GM18507 (cell line): ENCODE measurements around the gene AEBP2.

Experiments
- DNase-seq: peaks from one replicate; pipeline ENCODE4 v3.0.0; 2011; ENCODE audit warnings: low read depth; ENCODE audit not compliant: insufficient read length; ENCODE audit errors: extremely low spot score
- FAIRE-seq: peaks from 2 replicates; lab custom pipeline; 2011; peaks lifted over from hg19 to GRCh38; lab: Jason Lieb, UNC

Gene AEBP2

GRCh38 chr12:19544353-19544752 lies 105.1 kb downstream of the AEBP2 start:
- DNase-seq (no peak), FAIRE-seq (no peak)

- FAIRE-seq (no peak), DNase-seq (no peak)
Observed at GRCh38 chr12:19545301-19545700, 106.0 kb downstream of the AEBP2 start.

DNA sequence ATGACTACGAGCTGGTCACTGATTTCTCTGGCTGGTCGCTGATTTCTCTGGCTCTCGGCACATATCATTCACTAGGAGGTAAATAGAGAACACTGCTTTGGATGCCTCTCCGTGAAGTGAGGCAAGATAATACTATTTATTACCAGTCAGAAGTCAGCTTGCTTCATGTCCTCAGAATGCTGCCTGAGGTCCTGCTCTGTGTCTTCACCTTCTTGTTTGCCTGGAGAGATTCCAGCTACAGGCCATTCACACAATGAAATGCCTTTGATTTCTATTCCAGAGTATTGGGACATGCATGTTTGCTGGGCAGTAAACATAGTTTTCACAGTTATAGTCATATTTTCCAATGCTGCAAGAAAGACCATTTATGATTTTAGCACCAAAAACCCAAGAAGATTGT lies 106.7 kb downstream of the AEBP2 start:
- FAIRE-seq (no peak), DNase-seq (no peak)

DNA sequence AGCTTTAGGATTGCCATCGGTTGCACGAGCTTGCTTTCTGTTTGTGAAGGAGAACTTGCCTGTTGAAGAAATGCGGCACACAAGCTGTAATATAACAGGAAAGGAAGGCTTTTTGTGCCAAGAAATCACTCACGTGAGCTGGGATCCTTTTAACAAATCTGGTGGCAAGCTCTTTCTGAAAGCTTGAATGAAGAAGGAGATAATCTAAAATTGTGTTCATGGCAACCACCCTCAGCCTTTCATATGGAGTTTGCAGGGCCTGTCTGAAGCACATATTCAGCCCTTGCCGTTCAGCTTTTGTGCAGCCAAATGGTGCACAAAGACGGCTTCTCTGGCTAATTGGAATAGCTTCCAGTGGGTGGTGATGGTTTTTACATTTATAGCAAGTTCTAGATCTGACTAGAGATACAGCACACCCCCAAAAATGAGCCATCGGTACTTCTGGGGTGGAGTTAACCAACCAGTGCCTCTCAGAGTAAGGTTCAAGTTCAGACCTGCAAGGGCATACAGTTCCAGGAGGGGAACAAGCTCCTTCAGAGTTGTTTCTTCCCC lies 107.4 kb downstream of the AEBP2 start:
- DNase-seq, result no peak

DNA sequence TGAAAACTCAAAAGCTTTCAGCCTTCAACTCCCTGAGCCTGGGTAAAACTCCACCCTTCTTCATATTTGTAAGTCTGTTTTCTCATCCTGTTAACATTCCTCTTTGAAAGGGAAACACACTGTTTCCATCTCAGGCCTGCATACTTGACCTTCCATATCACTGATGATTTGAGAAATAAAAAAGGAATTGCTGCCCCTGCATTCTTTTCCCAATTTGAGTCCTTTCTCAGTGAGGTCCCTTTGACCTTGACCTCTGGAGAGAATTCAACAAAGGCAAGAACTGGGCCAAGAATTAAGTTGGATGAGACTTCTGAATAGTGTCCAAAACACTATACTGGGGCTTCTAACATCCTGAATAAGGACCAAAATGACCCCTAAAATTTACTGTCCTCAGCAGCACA lies 108.0 kb downstream of the AEBP2 start:
- FAIRE-seq, result no peak
- DNase-seq, result no peak

More for the DNA sequence above, 107.4 kb downstream of the AEBP2 start:
- FAIRE-seq, result no peak

- no peak for FAIRE-seq
- no peak for DNase-seq
Observed at GRCh38 chr12:19548834-19549233, 109.5 kb downstream of the AEBP2 start.

DNA sequence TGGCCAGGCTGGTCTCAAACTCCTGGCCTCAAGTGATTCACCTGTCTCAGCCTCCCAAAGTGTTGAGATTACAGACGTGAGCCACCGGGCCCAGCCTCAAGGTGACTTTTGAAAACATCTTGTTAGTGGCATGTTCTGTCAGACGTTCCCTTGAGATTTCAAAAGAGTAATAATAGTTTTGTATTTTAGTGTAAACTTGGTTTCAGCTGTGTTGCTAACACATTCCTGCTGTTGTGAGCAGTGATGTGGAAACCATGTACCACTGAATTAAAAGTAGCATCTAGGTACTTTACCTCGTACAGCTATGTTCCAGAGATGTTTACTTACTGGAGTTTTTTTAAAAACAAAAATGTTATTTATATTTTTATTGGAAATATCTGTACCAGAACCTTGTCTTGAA lies 111.3 kb downstream of the AEBP2 start:
- no peak for DNase-seq
- no peak for FAIRE-seq

GRCh38 chr12:19552441-19553097 lies 113.3 kb downstream of the AEBP2 start:
- DNase-seq (peak; percentile 5), FAIRE-seq (peak; percentile 72)

DNA sequence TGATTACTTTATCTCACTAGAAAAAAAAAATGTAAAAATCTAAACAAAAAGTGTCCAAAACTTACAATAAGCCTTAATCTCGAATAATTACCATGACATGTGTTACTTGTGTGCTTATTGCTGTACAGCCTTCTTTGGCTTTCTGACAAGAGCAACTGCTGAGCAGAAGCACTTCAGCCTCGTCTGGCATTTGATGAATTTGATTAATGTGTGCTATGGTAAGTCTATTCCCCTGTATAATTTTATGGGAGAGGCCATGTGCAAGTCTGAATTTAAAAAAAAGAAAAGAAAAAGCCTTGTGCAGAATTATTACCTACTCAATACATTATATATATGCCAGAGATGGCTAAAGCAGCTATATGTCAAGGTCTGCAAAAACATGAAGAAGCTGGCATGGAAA lies 113.9 kb downstream of the AEBP2 start:
- no peak for FAIRE-seq

DNA sequence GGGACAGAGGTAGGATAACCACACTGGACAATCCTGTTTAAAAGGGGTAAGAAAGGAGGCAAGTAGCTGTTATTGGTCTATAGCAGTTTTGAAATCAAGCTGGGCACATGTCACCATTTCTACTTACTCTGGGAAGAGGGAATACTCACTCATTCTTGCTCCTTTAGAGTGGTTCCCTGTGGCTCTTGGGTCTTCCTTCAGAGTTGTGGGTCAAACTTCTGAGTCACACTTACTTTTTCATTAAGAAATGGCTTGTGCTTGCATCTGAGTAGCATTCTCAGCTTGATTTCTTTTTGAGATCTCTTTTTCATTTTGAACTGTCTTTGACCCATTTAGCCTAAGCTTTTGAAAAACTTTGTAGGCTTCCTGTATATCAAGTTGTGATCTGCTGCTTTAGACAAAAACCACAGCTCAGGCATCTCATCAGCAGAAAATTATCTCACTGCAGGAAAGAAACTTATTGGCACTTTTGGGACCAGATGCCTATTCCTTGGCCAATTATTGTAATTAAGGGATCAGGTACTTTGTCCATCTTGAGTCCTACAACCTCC lies 122.2 kb downstream of the AEBP2 start:
- FAIRE-seq (no peak), DNase-seq (no peak)

More for the DNA sequence above, 113.9 kb downstream of the AEBP2 start:
- no peak for DNase-seq
